Right cardiac atrium (tissue), 5 donors: ENCODE measurements around the gene ST6GAL2. TPM values are rescaled to one million over a fixed set of nuclear protein-coding genes. Genes with fewer than 3 reads are reported as not detected.

ENCODE experiments used
- ATAC-seq, 2 donors: fragments of 200-7000 bp; cut with Tn5 transposase; one replicate each; pipeline versions ENCODE4 v1.8.0 to v1.9.1; 2020; ENCODE audit warnings: moderate library complexity in 2 of 2, mild to moderate bottlenecking in 1 of 2
- DNase-seq, 3 donors: peaks; one replicate each; pipeline ENCODE4 v3.0.0-alpha.2; 2020
- H3K27ac ChIP-seq: one replicate; pipeline ENCODE4 v1.5.1; 2013; ENCODE audit warnings: mild to moderate bottlenecking, low read length, control low read depth, moderate library complexity
- H3K27me3 ChIP-seq: one replicate; pipeline ENCODE4 v1.6.1; 2013; ENCODE audit not compliant: control insufficient read depth, insufficient read depth
- H3K4me1 ChIP-seq: one replicate; pipeline ENCODE4 v1.6.1; 2013; ENCODE audit warnings: low read length; ENCODE audit not compliant: control insufficient read depth, insufficient read depth
- H3K4me3 ChIP-seq: one replicate; pipeline ENCODE4 v1.5.1; 2013; ENCODE audit warnings: low read length, control low read depth
- H3K9me3 ChIP-seq: one replicate; pipeline ENCODE4 v1.6.1; 2013; ENCODE audit warnings: low read length; ENCODE audit not compliant: control insufficient read depth
- WGBS: extraction: QIAGEN DNeasy Blood & Tissue Kit; methylation state at CpG from one replicate; pipeline ENCODE4 v1.1.7; 2013; 5-methylcytosine and 5-hydroxymethylcytosine counted together
- intact Hi-C, 4 donors: fragments of 100-400 bp; cut with DNase I; formaldehyde crosslinking; loops; one replicate each; pipeline versions ENCODE4 v1.11.0 to v1.14.0; 2022 to 2023
- polyA plus RNA-seq: library from polyadenylated mRNA; stranded (reverse); fragments of 200-250 nt; gene quantifications from one replicate; pipeline ENCODE4 v1.2.3, GENCODE V29; 2013
- total RNA-seq, 4 donors: library from RNA; stranded (reverse); fragmentation: NEBNext Ultra II Directional; extraction: Animal tissue kit (Norgen Biotek cat#: 25700); gene quantifications; one replicate each; pipeline ENCODE4 v1.2.1, GENCODE V29; 2021
- donor health status: healthy with polysubstance abuse.
- donor health status: DM: no; HTN: yes; CAD: no.
- donor health status: DM: no; HTN: no; CAD: no.
- donor health status: DM: no; HTN: yes; CAD: no; lungs with severe emphysema.
- donor health status: DM: yes; HTN: yes; CAD: no.

The ST6GAL2 gene
- total and polyA plus RNA-seq, 5 donors = 0.29 to 1.1 (median 0.66) TPM

DNA sequence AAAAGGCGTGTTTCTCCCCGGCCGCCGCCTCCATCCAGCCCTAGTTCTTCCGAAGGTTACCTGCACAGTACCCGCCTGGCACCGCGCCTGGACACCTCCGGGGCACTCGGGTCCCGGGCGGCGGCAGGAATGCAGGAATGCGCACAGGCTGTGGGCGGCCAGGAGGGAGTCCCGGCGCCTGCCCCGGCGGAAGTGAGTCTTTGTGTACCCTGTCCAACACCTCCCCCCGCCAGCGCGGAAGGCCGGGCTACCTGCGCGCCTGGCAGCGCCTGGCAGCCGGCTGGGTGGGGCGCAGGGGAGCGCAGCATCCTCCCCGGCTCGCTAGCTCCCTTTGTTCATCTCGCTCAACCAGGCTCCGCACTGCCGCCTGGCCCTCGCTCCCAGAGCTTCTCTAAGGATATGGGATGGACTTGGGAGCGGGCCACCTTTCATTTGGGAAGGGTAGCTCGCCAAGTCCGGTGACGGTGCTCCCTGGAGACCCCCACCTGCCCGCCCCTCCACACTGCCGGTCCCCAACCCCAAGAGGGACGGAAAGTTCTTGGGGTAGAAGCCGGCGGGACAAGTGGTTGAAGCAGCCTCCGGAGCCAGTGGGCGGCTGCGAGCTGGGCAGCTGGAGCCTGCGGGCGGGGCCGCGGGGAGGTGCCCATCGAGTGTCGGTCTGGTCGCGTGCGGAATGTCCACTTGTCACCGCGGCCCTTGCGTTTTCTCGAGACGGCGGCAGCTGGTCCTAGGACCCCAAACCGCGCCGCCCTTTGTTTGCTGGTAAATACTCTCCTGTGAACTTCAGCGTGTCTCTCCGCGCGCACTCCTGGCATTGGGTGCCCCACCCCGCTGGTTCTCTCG is 1.2 kb upstream of the ST6GAL2 start:
- intact Hi-C loops = no loop called here
- H3K4me1 ChIP-seq = no peaks in the 10 kb centered on the region
- H3K27me3 ChIP-seq = no peaks in the 10 kb centered on the region
- H3K9me3 ChIP-seq = no peaks in the 10 kb centered on the region
- no peak overlapping the region for H3K27ac ChIP-seq
- ATAC-seq = peak; percentile 64 to 68
- H3K4me3 ChIP-seq = peak overlapping the region; percentile 61
- 2% methylated on average over 71 of the region's 71 CpGs for WGBS
- peak; percentile 23 to 68 (median 67) for DNase-seq

GRCh38 chr2:106885329-106885728 is 638 bp downstream of the ST6GAL2 start:
- intact Hi-C loops = no loop called here
- no peaks in the 10 kb centered on the region for H3K4me1 ChIP-seq
- no peaks in the 10 kb centered on the region for H3K9me3 ChIP-seq
- H3K4me3 ChIP-seq = peak overlapping the region; percentile 61
- DNase-seq = no peak
- no peak overlapping the region for H3K27ac ChIP-seq
- 1% methylated on average over 10 of the region's 10 CpGs for WGBS
- H3K27me3 ChIP-seq = no peaks in the 10 kb centered on the region
- ATAC-seq = no peak

GRCh38 chr2:106882673-106883072 is 3.3 kb downstream of the ST6GAL2 start:
- no peaks in the 10 kb centered on the region for H3K9me3 ChIP-seq
- H3K27ac ChIP-seq = no peak overlapping the region
- no peak for ATAC-seq
- intact Hi-C loops = no loop called here
- 68% methylated on average over 3 of the region's 3 CpGs for WGBS
- no peak for DNase-seq
- no peaks in the 10 kb centered on the region for H3K4me1 ChIP-seq
- H3K4me3 ChIP-seq = no peak overlapping the region
- H3K27me3 ChIP-seq = no peaks in the 10 kb centered on the region

DNA sequence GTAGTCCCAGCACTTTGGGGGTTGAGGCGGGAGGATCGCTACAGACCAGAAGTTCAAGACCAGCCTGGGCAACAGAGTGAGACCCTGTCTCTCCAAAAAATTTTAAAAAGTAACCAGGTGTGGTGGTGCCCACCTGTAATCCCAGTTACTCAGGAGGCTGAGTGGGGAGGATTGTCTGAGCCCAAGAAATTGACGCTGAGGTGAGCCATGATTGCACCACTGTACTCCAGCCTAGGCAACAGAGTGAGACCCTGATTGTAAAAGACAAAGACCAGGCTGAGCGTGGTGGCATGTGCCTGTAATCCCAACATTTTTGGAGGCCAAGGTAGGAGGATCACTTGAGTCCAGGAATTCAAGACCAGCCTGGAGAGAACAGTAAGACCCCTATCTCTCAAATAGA is 7.8 kb downstream of the ST6GAL2 start:
- Histone ChIP-seq H3K4me3 (no peak overlapping the region), H3K27ac (no peak overlapping the region), H3K4me1 (no peaks in the 10 kb centered on the region), H3K27me3 (no peaks in the 10 kb centered on the region), H3K9me3 (no peaks in the 10 kb centered on the region)
- ATAC-seq (no peak), DNase-seq (no peak)
- WGBS = 91% methylated on average over 4 of the region's 4 CpGs
- intact Hi-C loops = no loop called here

DNA sequence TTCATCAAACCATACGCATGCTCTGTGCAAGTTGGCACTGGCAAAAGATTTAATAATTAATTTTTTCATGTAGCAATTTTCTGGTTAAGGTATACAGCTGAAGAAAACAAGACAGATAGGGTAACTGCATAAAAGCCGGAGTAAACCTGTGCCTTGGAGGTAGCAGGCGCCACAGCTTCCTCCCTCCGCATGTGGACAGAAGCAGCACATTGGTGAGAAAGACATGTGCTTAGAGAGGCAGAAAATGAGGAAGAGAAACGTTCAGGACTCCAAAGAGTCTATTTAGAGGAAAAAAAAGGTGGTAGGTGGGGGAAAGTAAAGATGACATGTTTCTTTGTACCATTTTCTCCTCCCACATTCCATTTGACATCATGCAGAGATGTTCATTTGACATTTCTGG is 9.3 kb downstream of the ST6GAL2 start:
- ATAC-seq (no peak), DNase-seq (no peak)
- H3K4me1 ChIP-seq = no peaks in the 10 kb centered on the region
- intact Hi-C loops = no loop called here
- no peak overlapping the region for H3K27ac ChIP-seq
- H3K9me3 ChIP-seq = no peaks in the 10 kb centered on the region
- H3K4me3 ChIP-seq = no peak overlapping the region
- 74% methylated on average over 5 of the region's 5 CpGs for WGBS
- no peaks in the 10 kb centered on the region for H3K27me3 ChIP-seq

- H3K4me1 ChIP-seq = no peaks in the 10 kb centered on the region
- H3K4me3 ChIP-seq = no peak overlapping the region
- 82% methylated on average over 8 of the region's 8 CpGs for WGBS
- H3K27me3 ChIP-seq = no peaks in the 10 kb centered on the region
- ATAC-seq (no peak), DNase-seq (peak in 1 of 3 donors; percentile 25)
- intact Hi-C loops = no loop called here
- H3K27ac ChIP-seq = no peak overlapping the region
- H3K9me3 ChIP-seq = no peaks in the 10 kb centered on the region
Observed at GRCh38 chr2:106869512-106870275, 16.3 kb downstream of the ST6GAL2 start.

DNA sequence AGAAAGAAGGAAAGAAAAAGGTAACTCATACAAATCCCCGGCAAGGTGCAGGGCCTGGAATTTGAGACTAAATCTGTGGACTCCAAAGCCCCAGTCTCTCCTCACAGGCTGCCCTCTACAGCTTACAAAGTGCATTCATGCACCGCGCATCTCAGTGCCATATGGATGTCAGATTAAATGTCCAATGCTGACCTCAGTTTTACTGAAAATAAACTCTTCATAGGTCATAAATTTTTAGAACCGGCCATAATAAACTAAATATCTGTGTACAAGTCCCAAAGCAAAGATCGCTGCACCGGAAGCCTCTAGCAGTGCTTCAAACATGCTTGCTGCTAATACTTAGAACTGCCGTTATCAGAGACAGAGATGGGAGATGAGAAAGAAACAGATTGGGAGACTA is 17.7 kb downstream of the ST6GAL2 start:
- no peaks in the 10 kb centered on the region for H3K4me1 ChIP-seq
- no peak overlapping the region for H3K27ac ChIP-seq
- ATAC-seq (no peak), DNase-seq (no peak)
- no peaks in the 10 kb centered on the region for H3K9me3 ChIP-seq
- no peaks in the 10 kb centered on the region for H3K27me3 ChIP-seq
- 61% methylated on average over 7 of the region's 7 CpGs for WGBS
- intact Hi-C loops = no loop called here
- H3K4me3 ChIP-seq = no peak overlapping the region

- intact Hi-C loops = no loop called here
- ATAC-seq (no peak), DNase-seq (no peak)
- Histone ChIP-seq H3K9me3 (no peaks in the 10 kb centered on the region), H3K27me3 (no peaks in the 10 kb centered on the region), H3K4me1 (no peaks in the 10 kb centered on the region), H3K4me3 (no peak overlapping the region), H3K27ac (no peak overlapping the region)
- 54% methylated on average over 10 of the region's 10 CpGs for WGBS
Observed at GRCh38 chr2:106867196-106867953, 18.6 kb downstream of the ST6GAL2 start.

DNA sequence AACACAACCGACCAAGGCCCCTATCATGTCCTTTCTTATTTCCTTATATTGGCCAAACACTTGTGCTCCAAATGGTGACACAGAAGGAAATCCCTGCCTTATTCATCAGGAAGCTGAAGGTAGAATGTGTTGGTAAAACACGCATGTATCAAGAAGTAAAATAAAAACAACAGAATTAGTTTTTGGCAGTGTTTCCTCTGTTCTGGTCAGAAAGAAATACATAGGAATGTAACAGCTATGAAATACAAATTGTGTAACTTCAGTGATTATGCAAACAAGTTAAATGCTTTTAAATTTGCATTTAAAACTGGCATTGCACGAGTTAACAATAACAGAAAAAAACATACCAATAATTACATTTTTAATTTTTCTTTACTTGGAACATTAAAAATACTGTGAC is 19.3 kb downstream of the ST6GAL2 start:
- Histone ChIP-seq H3K4me1 (no peaks in the 10 kb centered on the region), H3K27me3 (no peaks in the 10 kb centered on the region), H3K9me3 (no peaks in the 10 kb centered on the region), H3K4me3 (no peak overlapping the region), H3K27ac (no peak overlapping the region)
- 53% methylated on average over 3 of the region's 3 CpGs for WGBS
- DNase-seq (no peak), ATAC-seq (no peak)
- intact Hi-C loops = no loop called here

GRCh38 chr2:106864051-106864450 is 21.9 kb downstream of the ST6GAL2 start:
- H3K27me3 ChIP-seq = no peaks in the 10 kb centered on the region
- no peak for ATAC-seq
- WGBS = 90% methylated on average over 2 of the region's 2 CpGs
- no peak overlapping the region for H3K27ac ChIP-seq
- no peaks in the 10 kb centered on the region for H3K9me3 ChIP-seq
- H3K4me1 ChIP-seq = no peaks in the 10 kb centered on the region
- no peak overlapping the region for H3K4me3 ChIP-seq
- no peak for DNase-seq
- intact Hi-C loops = no loop called here

DNA sequence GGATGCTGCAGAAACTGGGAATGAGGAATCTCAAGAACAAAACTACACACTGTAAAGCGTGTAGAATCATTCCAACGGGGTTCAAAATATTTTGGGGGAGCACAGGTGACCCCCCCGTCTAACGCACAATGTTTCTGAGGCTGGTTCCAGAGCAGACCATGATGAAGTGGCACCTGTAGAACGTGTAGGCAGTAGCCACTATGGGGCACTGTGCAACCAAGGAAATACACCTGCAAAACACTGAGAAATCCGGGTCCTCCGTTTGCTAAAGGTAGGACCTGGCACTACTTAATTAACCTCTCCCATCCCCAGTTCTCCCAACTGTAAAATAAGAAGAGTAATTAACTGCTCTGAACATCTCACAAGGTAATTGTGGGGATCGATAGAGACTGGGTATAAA is 22.6 kb downstream of the ST6GAL2 start:
- DNase-seq (no peak), ATAC-seq (no peak)
- H3K27ac ChIP-seq = no peak overlapping the region
- H3K4me1 ChIP-seq = no peaks in the 10 kb centered on the region
- intact Hi-C loops = no loop called here
- WGBS = 67% methylated on average over 8 of the region's 8 CpGs
- no peaks in the 10 kb centered on the region for H3K9me3 ChIP-seq
- no peaks in the 10 kb centered on the region for H3K27me3 ChIP-seq
- no peak overlapping the region for H3K4me3 ChIP-seq
